ENCODE results near the gene TBXAS1. TPM values are rescaled to one million over a fixed set of nuclear protein-coding genes. Genes with fewer than 3 reads are reported as not detected.
"Not testable (repeated sequence)": the region's sequence is repeated elsewhere in the genome, so short reads cannot be mapped to it uniquely, and the experiment has no call there.

The TBXAS1 gene
- total RNA-seq, 1 donor from 2014 or later, result 20.0 TPM

- no peak for DNase-seq (ENCODE audit: low read depth)
- H3K4me3 ChIP-seq (ENCODE audit: low read depth, low read length), result no peak overlapping the region
- TF ChIP-seq CTCF (conservative IDR thresholded peaks at IDR 0.05; ENCODE audit: low read depth, low read length), result no peak
Measured at GRCh38 chr7:139830782-139831501, 1.9 kb downstream of the TBXAS1 start.

GRCh38 chr7:139835848-139836247 is 6.8 kb downstream of the TBXAS1 start:
- H3K4me3 ChIP-seq (ENCODE audit: low read depth, low read length); DNase-seq (ENCODE audit: low read depth): not testable (repeated sequence)

GRCh38 chr7:139837291-139837690 is 8.2 kb downstream of the TBXAS1 start:
- not testable (repeated sequence) for DNase-seq (ENCODE audit: low read depth)

GRCh38 chr7:139838276-139838675 is 9.2 kb downstream of the TBXAS1 start:
- TF ChIP-seq CTCF (conservative IDR thresholded peaks at IDR 0.05; ENCODE audit: low read depth, low read length), result no peak
- no peak overlapping the region for H3K4me3 ChIP-seq (ENCODE audit: low read depth, low read length)
- no peak for DNase-seq (ENCODE audit: low read depth)

More at GRCh38 chr7:139837291-139837690, 8.2 kb downstream of the TBXAS1 start:
- not testable (repeated sequence) for H3K4me3 ChIP-seq (ENCODE audit: low read depth, low read length)

GRCh38 chr7:139838876-139839275 is 9.8 kb downstream of the TBXAS1 start:
- H3K4me3 ChIP-seq (ENCODE audit: low read depth, low read length), result no peak overlapping the region
- TF ChIP-seq CTCF (conservative IDR thresholded peaks at IDR 0.05; ENCODE audit: low read depth, low read length), result no peak
- no peak for DNase-seq (ENCODE audit: low read depth)

GRCh38 chr7:139840776-139841175 is 11.7 kb downstream of the TBXAS1 start:
- no peak overlapping the region for H3K4me3 ChIP-seq (ENCODE audit: low read depth, low read length)
- DNase-seq (ENCODE audit: low read depth), result no peak
- no peak for TF ChIP-seq CTCF (conservative IDR thresholded peaks at IDR 0.05; ENCODE audit: low read depth, low read length)

GRCh38 chr7:139842401-139843210 is 13.5 kb downstream of the TBXAS1 start:
- no peak for TF ChIP-seq CTCF (conservative IDR thresholded peaks at IDR 0.05; ENCODE audit: low read depth, low read length)
- peak; percentile 66 for DNase-seq (ENCODE audit: low read depth)
- no peak overlapping the region for H3K4me3 ChIP-seq (ENCODE audit: low read depth, low read length)

GRCh38 chr7:139843211-139843537 is 14.1 kb downstream of the TBXAS1 start:
- DNase-seq (ENCODE audit: low read depth); H3K4me3 ChIP-seq (ENCODE audit: low read depth, low read length): not testable (repeated sequence)
